K562 (cell line): ENCODE data around the gene GOLGA2. TPM values are rescaled to one million over a fixed set of nuclear protein-coding genes. Genes with fewer than 3 reads are reported as not detected.

Experiments used
- ARID2 ChIP-seq: fragments of 450-650 bp; IDR thresholded peaks from 2 replicates; pipeline ENCODE4 v1.6.1; 2017; ENCODE audit warnings: antibody characterized with exemption, mild to moderate bottlenecking
- GATAD2A ChIP-seq: fragments of 450-650 bp; IDR thresholded peaks from 2 replicates; pipeline ENCODE4 v1.6.1; 2017
- GTF2A2 ChIP-seq: IDR thresholded peaks from 2 replicates; pipeline ENCODE4 v1.6.1; 2016; ENCODE audit warnings: mild to moderate bottlenecking, missing genetic modification characterization, missing compliant biosample characterization
- PHF8 ChIP-seq: fragments of 200-600 bp; sonication (generic); IDR thresholded peaks from 2 replicates; pipeline ENCODE4 v1.6.1; 2012; ENCODE audit warnings: mixed run types, mild to moderate bottlenecking, inconsistent platforms, low read length, moderate library complexity, borderline replicate concordance
- POLR2G ChIP-seq: fragments of 200-400 bp; formaldehyde crosslinking; IDR thresholded peaks from 2 replicates; pipeline ENCODE4 v1.6.1; 2017; ENCODE audit warnings: low read depth, mild to moderate bottlenecking, antibody characterized with exemption, low read length, moderate library complexity
- SIRT6 ChIP-seq: IDR thresholded peaks from one replicate; pipeline ENCODE4 v1.6.1; 2012; ENCODE audit warnings: low read depth, mild to moderate bottlenecking, control low read depth, inconsistent platforms, low read length, moderate library complexity
- THRB ChIP-seq: fragments of 450-650 bp; formaldehyde crosslinking; conservative IDR thresholded peaks from 2 replicates; pipeline ENCODE4 v1.4.0; 2022; ENCODE audit warnings: mild to moderate bottlenecking, missing genetic modification characterization
- ZNF311 ChIP-seq: fragments of 250-450 bp; sonication (Bioruptor Pico); IDR thresholded peaks from 2 replicates; pipeline ENCODE4 v1.4.0; 2020; ENCODE audit warnings: mild to moderate bottlenecking, moderate library complexity
- ZNF511 ChIP-seq: sonication (generic); formaldehyde crosslinking; IDR thresholded peaks from 2 replicates; pipeline ENCODE4 v1.8.0; 2022; ENCODE audit warnings: mild to moderate bottlenecking, missing genetic modification reagents
- ZNF589 ChIP-seq: fragments of 200-800 bp; sonication (Bioruptor generic); IDR thresholded peaks from 2 replicates; pipeline ENCODE4 v1.6.1; 2016; ENCODE audit warnings: low read depth, missing genetic modification characterization, missing compliant biosample characterization
- polyA plus RNA-seq, 8 experiments: library from polyadenylated mRNA; depleted of rRNA in 4 of 8; stranded (reverse) in 5 of 8; unstranded in 3 of 8; fragments of >200 nt; fragmentation: Nextera tagmentation in 2 of 8; fragmentation: Illumina TruSeq in 1 of 8; extraction: Ambion mirVana in 2 of 8; extraction: Trizol in 1 of 8; gene quantifications; 2 replicates each; pipeline versions ENCODE4 v1.2.1 to v1.2.3, GENCODE V29; 2011 to 2014; ENCODE audit warnings: inconsistent platforms in 1 of 8, missing spikeins in 1 of 8
- total RNA-seq, 7 experiments: library from RNA; depleted of rRNA in 6 of 7; stranded (reverse); fragments of >200 nt in 6 of 7; fragmentation: Illumina TruSeq in 2 of 7; extraction: Trizol in 2 of 7; gene quantifications; 2 replicates each; pipeline versions ENCODE4 v1.2.1 to v1.2.3, GENCODE V29; 2011 to 2021; ENCODE audit warnings: low replicate concordance in 1 of 7
- TF ChIP-seq, protein P1 (sequence below), 2 experiments: IDR thresholded peaks; 2 replicates each; pipeline ENCODE4 v1.6.1; 2012; ENCODE audit warnings: improper control_type of control experiment in 2 of 2, low read depth in 2 of 2, low read length in 2 of 2, borderline replicate concordance in 1 of 2
- TF ChIP-seq, protein P2 (sequence below): sonication (generic); IDR thresholded peaks from 2 replicates; pipeline ENCODE4 v1.6.1; 2016
- TF ChIP-seq, protein P3 (sequence below): sonication (generic); formaldehyde crosslinking; IDR thresholded peaks from 2 replicates; pipeline ENCODE4 v1.8.0; 2022; ENCODE audit warnings: mild to moderate bottlenecking, missing genetic modification reagents

The GOLGA2 gene
- total and polyA plus RNA-seq, 9 of the 15 experiments (the other 6 are each of a cell fraction or from before 2014, with no cell fraction given), result 15.7 to 138 (median 76.0) TPM

DNA sequence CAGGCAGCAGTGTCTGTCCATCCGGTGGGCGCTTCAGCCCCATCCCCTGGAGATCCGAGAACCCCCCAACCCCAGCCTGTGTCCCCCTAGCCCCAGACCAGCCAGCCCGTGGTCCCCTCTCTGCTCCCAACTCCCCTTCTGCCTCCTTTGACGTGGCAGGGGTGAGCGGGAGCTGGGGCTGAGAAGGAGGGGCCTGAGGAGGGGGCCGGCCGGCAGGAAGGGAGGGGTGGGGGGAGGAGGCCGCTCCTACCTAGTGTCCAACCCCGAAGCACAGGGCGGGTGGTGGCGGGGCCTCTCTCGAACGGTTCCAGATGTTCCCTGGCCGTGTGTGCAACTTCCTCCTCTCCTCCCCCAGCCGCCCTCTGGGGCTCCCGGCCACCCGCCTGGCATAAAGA is 31.0 kb downstream of the GOLGA2 start (continued):
- TF ChIP-seq, protein P1, sequence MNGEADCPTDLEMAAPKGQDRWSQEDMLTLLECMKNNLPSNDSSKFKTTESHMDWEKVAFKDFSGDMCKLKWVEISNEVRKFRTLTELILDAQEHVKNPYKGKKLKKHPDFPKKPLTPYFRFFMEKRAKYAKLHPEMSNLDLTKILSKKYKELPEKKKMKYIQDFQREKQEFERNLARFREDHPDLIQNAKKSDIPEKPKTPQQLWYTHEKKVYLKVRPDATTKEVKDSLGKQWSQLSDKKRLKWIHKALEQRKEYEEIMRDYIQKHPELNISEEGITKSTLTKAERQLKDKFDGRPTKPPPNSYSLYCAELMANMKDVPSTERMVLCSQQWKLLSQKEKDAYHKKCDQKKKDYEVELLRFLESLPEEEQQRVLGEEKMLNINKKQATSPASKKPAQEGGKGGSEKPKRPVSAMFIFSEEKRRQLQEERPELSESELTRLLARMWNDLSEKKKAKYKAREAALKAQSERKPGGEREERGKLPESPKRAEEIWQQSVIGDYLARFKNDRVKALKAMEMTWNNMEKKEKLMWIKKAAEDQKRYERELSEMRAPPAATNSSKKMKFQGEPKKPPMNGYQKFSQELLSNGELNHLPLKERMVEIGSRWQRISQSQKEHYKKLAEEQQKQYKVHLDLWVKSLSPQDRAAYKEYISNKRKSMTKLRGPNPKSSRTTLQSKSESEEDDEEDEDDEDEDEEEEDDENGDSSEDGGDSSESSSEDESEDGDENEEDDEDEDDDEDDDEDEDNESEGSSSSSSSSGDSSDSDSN (IDR thresholded peaks at IDR 0.05; ENCODE audit: borderline replicate concordance in 1 of 2, low read depth in 2 of 2, low read length in 2 of 2), result 0 out of 4 replicates have a peak, but pooled peaks of 1 of the 2 experiments have one; percentile 41
- TF ChIP-seq ZNF511 (CRISPR knock-in tag) (no peak), SIRT6 (no peak), GATAD2A (no peak), ZNF311 (CRISPR knock-in tag) (no peak), POLR2G (0 out of 2 replicates have a peak, but pooled peaks have one; percentile 39), ZNF589 (no peak), ARID2 (no peak), PHF8 (peak; percentile 26; the same call in 1 of the 2 replicates), THRB (no peak), GTF2A2 (tag) (no peak)
- TF ChIP-seq, protein P2, sequence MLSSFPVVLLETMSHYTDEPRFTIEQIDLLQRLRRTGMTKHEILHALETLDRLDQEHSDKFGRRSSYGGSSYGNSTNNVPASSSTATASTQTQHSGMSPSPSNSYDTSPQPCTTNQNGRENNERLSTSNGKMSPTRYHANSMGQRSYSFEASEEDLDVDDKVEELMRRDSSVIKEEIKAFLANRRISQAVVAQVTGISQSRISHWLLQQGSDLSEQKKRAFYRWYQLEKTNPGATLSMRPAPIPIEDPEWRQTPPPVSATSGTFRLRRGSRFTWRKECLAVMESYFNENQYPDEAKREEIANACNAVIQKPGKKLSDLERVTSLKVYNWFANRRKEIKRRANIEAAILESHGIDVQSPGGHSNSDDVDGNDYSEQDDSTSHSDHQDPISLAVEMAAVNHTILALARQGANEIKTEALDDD, result no peak
- TF ChIP-seq, protein P3, sequence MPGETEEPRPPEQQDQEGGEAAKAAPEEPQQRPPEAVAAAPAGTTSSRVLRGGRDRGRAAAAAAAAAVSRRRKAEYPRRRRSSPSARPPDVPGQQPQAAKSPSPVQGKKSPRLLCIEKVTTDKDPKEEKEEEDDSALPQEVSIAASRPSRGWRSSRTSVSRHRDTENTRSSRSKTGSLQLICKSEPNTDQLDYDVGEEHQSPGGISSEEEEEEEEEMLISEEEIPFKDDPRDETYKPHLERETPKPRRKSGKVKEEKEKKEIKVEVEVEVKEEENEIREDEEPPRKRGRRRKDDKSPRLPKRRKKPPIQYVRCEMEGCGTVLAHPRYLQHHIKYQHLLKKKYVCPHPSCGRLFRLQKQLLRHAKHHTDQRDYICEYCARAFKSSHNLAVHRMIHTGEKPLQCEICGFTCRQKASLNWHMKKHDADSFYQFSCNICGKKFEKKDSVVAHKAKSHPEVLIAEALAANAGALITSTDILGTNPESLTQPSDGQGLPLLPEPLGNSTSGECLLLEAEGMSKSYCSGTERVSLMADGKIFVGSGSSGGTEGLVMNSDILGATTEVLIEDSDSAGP (CRISPR knock-in tag), result no peak
